RWPE2 (cell line): ENCODE measurements around the gene SLC25A39.

ENCODE experiments used
- ATAC-seq: fragments of 200-7000 bp; cut with Tn5 transposase; 3 replicates; pipeline ENCODE4 v1.9.1; 2021; ENCODE audit warnings: low read depth
- DNase-seq: peaks from one replicate; pipeline ENCODE4 v3.0.0-alpha.2; 2020; ENCODE audit warnings: low spot score
- H3K27ac ChIP-seq: fragments of 450-650 bp; 2 replicates; pipeline ENCODE4 v1.5.1; 2017; ENCODE audit warnings: mild to moderate bottlenecking; ENCODE audit not compliant: poor library complexity, severe bottlenecking
- H3K27me3 ChIP-seq: fragments of 250-450 bp; sonication (Bioruptor Pico); 2 replicates; pipeline ENCODE4 v1.5.1; 2021; ENCODE audit warnings: mild to moderate bottlenecking, moderate library complexity; ENCODE audit not compliant: insufficient read depth, poor library complexity, severe bottlenecking
- H3K36me3 ChIP-seq: fragments of 250-450 bp; sonication (Bioruptor Pico); 2 replicates; pipeline ENCODE4 v1.5.1; 2020; ENCODE audit warnings: low read depth, mild to moderate bottlenecking, moderate library complexity
- H3K4me1 ChIP-seq: fragments of 250-450 bp; sonication (Bioruptor Pico); 2 replicates; pipeline ENCODE4 v1.5.1; 2021; ENCODE audit warnings: mild to moderate bottlenecking, moderate library complexity; ENCODE audit not compliant: insufficient read depth, poor library complexity, severe bottlenecking
- H3K4me3 ChIP-seq: fragments of 250-450 bp; sonication (Bioruptor Pico); 2 replicates; pipeline ENCODE4 v1.5.1; 2021; ENCODE audit warnings: mild to moderate bottlenecking, moderate library complexity; ENCODE audit not compliant: severe bottlenecking
- H3K9me3 ChIP-seq: fragments of 250-450 bp; sonication (Bioruptor Pico); 2 replicates; pipeline ENCODE4 v1.5.1; 2021; ENCODE audit warnings: mild to moderate bottlenecking, moderate library complexity; ENCODE audit not compliant: severe bottlenecking
- CTCF ChIP-seq: fragments of 450-650 bp; IDR thresholded peaks from one replicate; pipeline ENCODE4 v1.5.1; 2017; ENCODE audit warnings: mild to moderate bottlenecking, moderate library complexity; ENCODE audit not compliant: poor library complexity, severe bottlenecking

The SLC25A39 gene

GRCh38 chr17:44363613-44364159 lies 39.1 kb upstream of the SLC25A39 start, which contains the start of gene FAM171A2:
Gene FAM171A2, minus strand, starts transcription at chr17:44363853. Its CDS starts 139 bp downstream, at chr17:44363714.
- H3K36me3 ChIP-seq, result no peaks in the 10 kb centered on the region
- ATAC-seq (peak; percentile 65), DNase-seq (no peak)
- H3K27ac ChIP-seq, result no peak within 1 kb of the TSS
- peak within 1 kb of the TSS; percentile 72 for H3K4me3 ChIP-seq
- no peaks in the 10 kb centered on the region for H3K4me1 ChIP-seq
- no peaks in the 10 kb centered on the region for H3K27me3 ChIP-seq
- H3K9me3 ChIP-seq, result no peaks in the 10 kb centered on the region
- TF ChIP-seq CTCF, result peak; percentile 95

DNA sequence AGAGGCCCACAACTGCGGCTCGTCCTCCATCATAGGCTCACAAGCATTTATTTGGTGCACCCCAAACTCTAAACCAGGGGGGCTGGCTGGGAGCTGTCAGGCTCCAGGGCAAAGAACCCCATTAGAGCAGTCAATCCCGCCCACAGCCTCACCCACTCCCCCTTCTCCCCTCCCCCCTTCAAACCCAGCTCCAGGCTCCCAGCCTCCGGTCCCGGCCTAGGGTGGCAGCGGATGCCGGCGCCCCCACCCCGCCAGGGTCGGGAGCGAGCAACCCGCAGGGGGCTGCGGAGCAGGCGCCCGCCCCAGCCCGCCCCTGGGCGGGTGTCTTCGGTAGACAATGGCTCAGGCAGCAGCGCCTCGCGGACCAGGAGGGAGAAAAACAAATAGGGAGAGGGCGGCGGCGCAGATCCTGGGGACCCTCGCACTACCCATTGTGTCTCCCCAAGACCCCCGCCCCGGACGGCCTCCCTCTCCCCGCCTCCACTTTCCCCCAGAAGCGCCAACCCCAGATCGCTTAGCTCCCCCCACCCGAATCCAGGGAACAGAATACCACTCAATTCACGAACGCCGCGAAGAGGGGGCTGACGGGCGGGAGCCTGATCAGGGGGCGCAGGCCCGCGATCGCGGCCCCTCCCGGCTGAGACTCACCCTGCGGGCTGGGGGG lies 38.5 kb upstream of the SLC25A39 start:
- no peak overlapping the region for H3K27ac ChIP-seq
- TF ChIP-seq CTCF, result no peak
- H3K9me3 ChIP-seq, result no peaks in the 10 kb centered on the region
- DNase-seq (no peak), ATAC-seq (peak; percentile 32; the same call in 2 of the 3 replicates)
- no peaks in the 10 kb centered on the region for H3K4me1 ChIP-seq
- no peaks in the 10 kb centered on the region for H3K27me3 ChIP-seq
- peak overlapping the region; percentile 72 for H3K4me3 ChIP-seq
- H3K36me3 ChIP-seq, result no peaks in the 10 kb centered on the region

- Histone ChIP-seq H3K4me3 (peak overlapping the region; percentile 72), H3K27ac (no peak overlapping the region), H3K4me1 (no peaks in the 10 kb centered on the region), H3K36me3 (no peaks in the 10 kb centered on the region), H3K27me3 (no peaks in the 10 kb centered on the region), H3K9me3 (no peaks in the 10 kb centered on the region)
- no peak for ATAC-seq
- TF ChIP-seq CTCF, result no peak
- DNase-seq, result no peak
Measured at GRCh38 chr17:44362459-44362948, 37.9 kb upstream of the SLC25A39 start.

DNA sequence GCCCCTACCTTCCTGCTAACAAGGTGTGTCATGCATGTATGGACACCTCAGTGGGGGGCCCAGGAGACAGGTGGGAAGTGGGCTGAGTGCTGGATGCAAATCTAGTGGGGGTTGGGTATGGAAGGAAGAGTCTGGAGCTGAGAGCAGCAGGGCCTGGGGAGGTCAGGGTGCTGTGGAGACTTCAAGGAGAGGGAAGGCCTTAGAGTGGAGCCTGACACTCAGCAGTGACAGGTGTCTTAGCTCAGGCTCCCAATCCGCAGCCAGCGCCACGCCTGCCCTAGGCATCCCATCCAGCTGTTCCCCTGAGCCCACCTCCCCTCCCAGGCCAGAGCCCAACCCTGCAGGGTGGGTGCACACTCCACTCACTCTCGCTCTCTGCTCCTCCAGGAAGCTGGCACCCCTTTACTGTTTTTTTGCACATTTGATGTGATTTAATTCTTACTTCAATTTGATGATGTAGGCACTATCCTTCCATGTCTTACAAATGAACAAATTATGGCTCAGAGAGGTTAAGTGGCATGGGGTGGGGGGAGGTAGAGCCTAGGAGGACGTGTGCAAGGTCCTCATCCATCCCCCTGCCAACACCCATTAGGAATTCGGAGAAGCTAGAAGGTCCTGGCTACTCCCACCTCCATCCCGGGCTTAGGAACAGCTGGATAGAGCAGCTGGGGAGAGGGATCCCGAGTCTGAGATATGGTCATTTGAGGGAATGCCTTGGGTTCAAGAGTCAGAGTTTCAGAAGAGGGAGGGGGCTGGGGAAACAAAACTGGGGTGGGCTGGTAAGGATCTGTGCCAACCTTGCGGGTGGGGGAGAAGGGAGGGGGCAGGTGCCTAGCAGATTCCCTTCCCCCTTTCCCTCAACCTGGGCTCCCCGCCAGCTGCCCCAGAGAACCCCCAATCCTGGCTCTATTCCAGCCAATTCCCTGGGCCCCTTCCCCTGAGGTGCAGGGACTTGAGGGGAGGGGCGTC lies 37.0 kb upstream of the SLC25A39 start:
- H3K4me3 ChIP-seq, result no peak overlapping the region
- no peaks in the 10 kb centered on the region for H3K27me3 ChIP-seq
- ATAC-seq (no peak), DNase-seq (no peak)
- H3K36me3 ChIP-seq, result no peaks in the 10 kb centered on the region
- no peak overlapping the region for H3K27ac ChIP-seq
- H3K4me1 ChIP-seq, result no peaks in the 10 kb centered on the region
- no peak for TF ChIP-seq CTCF
- H3K9me3 ChIP-seq, result no peaks in the 10 kb centered on the region
